T follicular helper cell (primary cell): Measurements from ENCODE around the gene RBM4.
"Not testable (repeated sequence)": the region's sequence is repeated elsewhere in the genome, so short reads cannot be mapped to it uniquely, and the experiment has no call there.

Experiments used
- DNase-seq: peaks from one replicate; pipeline ENCODE4 v3.0.0-alpha.2; 2020; ENCODE audit warnings: low read depth
- total RNA-seq, 2 experiments: gene quantifications; one replicate each; lab custom pipeline; 2026; lab: John Stamatoyannopoulos, UW

The RBM4 gene, protein sequence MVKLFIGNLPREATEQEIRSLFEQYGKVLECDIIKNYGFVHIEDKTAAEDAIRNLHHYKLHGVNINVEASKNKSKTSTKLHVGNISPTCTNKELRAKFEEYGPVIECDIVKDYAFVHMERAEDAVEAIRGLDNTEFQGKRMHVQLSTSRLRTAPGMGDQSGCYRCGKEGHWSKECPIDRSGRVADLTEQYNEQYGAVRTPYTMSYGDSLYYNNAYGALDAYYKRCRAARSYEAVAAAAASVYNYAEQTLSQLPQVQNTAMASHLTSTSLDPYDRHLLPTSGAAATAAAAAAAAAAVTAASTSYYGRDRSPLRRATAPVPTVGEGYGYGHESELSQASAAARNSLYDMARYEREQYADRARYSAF
- 21.2 to 35.0 reads per million in 2 experiments for total RNA-seq

DNA sequence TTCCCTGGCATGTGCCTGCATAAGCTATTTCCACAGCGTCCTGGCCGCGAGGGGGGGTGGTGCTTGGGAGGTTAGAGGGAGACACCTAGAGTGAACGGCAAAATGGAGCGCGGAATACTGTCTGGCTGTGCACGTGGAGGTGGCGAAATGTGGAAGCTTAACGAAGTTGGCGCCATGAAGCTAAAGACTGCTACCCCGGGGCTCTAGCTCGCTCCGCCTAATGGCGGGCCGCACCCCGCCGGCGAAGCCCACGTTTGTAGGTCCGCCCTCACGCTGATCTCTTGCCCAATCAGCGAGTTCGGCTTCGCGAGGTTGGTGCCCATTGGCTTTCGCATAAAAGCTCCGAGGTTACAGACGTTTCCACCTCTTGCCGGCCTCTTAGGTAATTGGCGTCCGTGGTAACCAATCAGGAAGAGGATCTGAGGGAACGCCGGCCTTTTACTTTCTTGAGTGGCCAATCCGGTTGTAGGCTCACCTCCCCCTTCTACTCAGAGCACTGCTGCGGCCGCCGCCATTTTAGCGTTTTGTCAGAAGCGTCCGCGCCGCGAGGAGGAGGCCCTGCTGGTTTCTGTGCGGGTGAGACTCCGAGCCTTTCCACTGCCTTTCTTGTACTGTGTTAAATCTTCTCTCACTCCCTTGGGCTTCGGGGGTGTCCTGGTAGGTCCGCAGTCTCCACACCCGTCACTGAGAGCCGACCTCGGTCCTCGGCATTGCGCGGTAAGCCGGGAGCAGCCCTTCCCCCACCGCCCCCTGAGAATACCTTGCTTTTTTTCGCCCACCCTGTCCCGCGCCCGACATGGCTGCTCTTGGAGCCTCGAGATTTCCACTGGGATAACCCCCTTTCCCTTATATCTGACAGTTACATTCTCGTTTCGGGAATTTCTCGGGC, at the start of gene RBM4:
TSS of gene RBM4 (plus strand) at position 527 of the 889 bp plus-strand sequence. CDS start 1,009 bp downstream, outside the sequence.
- DNase-seq, result peak; percentile 96

GRCh38 chr11:66589315-66589714, 49.2 kb upstream of the RBM4 start:
- not testable (repeated sequence) for DNase-seq

DNA sequence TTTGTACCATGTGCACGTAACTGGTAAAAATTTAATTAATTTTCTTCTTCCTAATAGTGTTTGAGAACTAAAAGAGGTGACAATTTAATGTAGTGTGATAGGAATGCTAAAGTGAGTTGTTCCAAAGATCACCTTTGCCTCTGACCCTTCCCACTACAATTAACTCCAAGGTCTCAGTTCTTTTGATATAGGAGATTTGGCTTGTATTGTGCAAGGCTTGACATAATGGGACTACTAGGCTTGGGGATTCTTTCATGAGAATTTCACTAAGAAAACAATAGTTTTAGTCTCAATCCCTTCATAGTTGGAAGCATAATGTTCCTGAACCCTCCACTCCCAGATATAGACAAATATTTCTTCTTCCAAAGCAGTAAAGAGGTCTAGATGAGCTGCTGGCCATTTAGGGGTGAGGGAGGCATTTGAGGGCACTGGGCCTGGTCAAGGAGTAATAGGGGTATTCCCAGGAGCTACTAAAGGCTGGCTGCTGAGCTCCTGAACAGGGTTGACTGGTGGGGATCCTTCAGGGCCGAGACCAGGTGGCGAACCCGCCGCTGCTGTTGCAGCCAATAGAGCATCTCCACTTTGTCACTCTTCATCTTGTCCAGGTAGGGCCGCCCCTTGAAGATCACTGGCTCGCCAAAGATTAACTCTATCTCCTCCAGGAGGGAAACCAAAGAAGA, 48.4 kb upstream of the RBM4 start:
- no peak for DNase-seq

DNA sequence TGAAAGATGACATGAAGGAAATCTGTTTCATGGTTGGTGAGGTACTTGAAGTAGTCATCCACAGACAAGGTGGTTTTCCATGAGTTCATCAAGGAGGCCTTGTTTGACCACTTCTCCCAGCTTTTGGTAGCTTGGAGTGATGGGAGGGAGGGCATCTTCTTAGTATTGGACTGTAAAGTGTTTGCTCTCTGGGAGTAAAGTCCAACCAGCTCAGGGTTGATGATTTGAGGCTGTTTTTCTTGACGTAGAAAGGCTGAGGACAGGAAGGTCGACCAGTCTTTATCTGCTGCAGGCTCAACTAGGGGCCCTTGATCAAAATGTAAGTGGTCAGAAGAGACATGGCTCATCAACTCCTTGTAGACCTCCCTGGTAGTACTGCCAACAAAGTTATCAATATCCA, 47.3 kb upstream of the RBM4 start:
- no peak for DNase-seq

GRCh38 chr11:66592457-66593302, 45.8 kb upstream of the RBM4 start, which contains the start of the genes CCDC87 and CCS:
CCDC87 (minus strand) TSS chr11:66593063; CDS start chr11:66593015, 48 bp downstream.
CCS (plus strand) TSS chr11:66593185; CDS start chr11:66593262, 77 bp downstream.
- DNase-seq, result peak; percentile 98

- no peak for DNase-seq
These were observed 45.2 kb upstream of the RBM4 start for GRCh38 chr11:66593303-66593635.

DNA sequence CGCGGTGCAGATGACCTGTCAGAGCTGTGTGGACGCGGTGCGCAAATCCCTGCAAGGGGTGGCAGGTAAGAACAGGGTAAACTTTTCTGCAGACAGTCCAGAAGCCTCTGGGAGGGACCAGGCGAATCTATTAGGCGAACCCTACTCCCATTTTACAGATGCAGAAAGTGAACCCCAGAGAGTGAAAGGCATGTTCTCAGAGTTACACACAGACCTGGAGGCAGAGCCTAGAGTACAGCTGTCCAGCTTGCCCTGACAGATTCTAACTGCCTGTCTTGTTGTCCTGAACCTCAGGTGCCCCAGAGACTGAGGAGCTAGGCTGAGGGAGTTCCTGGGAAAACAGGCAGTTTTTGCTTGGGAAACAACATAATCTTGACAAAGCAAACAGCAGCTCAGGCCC, 44.9 kb upstream of the RBM4 start:
- no peak for DNase-seq

DNA sequence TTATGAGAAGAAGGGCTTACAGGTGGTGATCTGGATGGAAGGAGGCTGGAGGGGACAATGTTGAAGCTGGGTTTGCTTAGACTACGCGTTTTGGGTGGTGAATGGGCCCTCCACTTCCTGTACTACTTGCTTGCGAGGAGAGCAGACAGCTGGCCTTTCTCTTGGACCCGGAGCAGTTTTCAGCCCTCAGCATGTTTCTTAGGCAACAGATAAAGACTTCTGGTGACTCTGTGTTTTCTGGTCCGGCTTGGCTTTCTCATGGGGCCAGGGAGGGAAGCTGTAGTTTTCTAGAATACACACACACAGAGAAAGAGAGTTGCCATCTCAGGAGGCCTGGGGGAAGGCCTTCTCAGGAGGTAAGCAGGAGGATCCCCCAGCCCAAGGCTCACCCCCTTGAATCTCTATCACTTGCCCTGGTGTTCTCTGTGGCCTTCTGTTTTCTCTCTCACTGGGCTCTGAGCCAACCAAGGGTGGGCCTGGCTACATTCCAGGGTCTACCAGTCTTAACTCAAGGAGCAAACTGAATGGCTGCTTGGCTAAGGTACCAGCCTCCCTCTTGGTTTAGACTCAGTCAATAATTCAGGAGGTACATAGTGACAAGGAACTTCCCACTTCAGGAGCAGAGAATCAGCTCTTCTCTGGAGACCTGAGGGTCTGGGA, 43.1 kb upstream of the RBM4 start:
- no peak for DNase-seq

GRCh38 chr11:66598993-66599392, 39.5 kb upstream of the RBM4 start:
- no peak for DNase-seq

- no peak for DNase-seq
These were observed 38.3 kb upstream of the RBM4 start for GRCh38 chr11:66600219-66600618.

- DNase-seq, result no peak
These were observed 37.8 kb upstream of the RBM4 start for GRCh38 chr11:66600631-66601233.

- no peak for DNase-seq
These were observed 35.4 kb upstream of the RBM4 start for GRCh38 chr11:66603072-66603471.

DNA sequence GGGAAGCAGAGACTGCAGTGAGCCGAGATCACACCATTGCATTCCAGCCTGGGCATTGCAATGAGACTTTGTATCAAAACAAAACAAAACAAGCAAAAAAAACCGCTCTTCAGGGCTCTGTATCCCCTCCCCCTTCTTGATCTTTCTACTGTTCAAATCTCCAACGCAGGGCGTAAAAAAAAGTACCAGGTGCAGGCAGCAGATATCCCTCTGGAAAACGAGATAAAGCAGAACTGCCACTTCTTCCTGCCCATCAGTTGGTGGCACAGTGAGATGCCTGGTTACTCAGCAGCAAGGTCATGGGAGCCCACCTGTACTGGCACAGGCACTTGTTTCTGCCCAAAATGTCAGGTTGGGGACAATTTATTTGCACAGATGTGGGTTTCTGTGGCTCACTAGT, 34.3 kb upstream of the RBM4 start:
- DNase-seq, result no peak

GRCh38 chr11:66606608-66607007, 31.9 kb upstream of the RBM4 start:
- not testable (repeated sequence) for DNase-seq

- no peak for DNase-seq
These were observed 31.2 kb upstream of the RBM4 start for GRCh38 chr11:66607126-66607834.

- no peak for DNase-seq
These were observed 28.5 kb upstream of the RBM4 start for GRCh38 chr11:66609721-66610617.

DNA sequence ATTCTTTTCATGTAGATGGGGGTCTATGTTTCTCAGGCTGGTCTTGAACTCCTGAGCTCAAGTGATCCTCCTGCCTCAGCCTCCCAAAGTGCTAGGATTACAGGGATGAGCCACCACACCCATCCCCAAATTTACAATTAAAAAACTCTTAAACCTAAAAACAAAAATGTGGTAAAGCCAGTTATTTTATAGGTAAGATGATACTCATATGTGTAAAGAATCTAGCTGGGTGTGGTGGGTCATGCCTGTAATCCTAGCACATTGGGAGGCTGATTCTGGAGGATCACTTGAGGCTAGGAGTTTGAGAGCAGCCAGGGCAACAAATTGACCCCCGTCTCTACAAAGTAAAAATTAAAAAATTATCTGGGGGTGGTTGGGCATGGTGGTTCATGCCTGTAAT, 26.0 kb upstream of the RBM4 start:
- DNase-seq, result no peak

GRCh38 chr11:66614073-66614472, 24.4 kb upstream of the RBM4 start:
- no peak for DNase-seq
